Thyroid gland (tissue), 4 donors: ENCODE measurements around the gene ERLIN1.

Source experiments
- CTCF ChIP-seq, 6 experiments: fragments of 200-600 bp in 3 of 6; fragments of 450-650 bp in 3 of 6; sonication (generic) in 3 of 6; IDR thresholded peaks; one replicate each; pipeline ENCODE4 v1.5.1; 2016 to 2019; ENCODE audit warnings: antibody characterized with exemption in 6 of 6, mild to moderate bottlenecking in 2 of 6, inconsistent platforms in 1 of 6, moderate library complexity in 1 of 6
- POLR2A ChIP-seq, 2 donors: fragments of 450-650 bp; IDR thresholded peaks; one replicate each; pipeline ENCODE4 v1.6.1; 2017; ENCODE audit warnings: antibody characterized with exemption in 2 of 2, mild to moderate bottlenecking in 2 of 2, moderate library complexity in 1 of 2

- TF ChIP-seq CTCF (IDR thresholded peaks at IDR 0.05) (no peak), POLR2A (IDR thresholded peaks at IDR 0.05) (no peak)
These were observed 18.5 kb upstream of the ERLIN1 start for GRCh38 chr10:100204370-100204769.
